GM19035 (cell line): ENCODE data around the gene SINHCAF.
"Not testable (repeated sequence)": the region's sequence is repeated elsewhere in the genome, so short reads cannot be mapped to it uniquely, and the experiment has no call there.

Source experiments
- ATAC-seq: cut with Tn5 transposase; IDR thresholded peaks from one replicate; pipeline ENCODE4 v1.9.1; 2021; ENCODE audit not compliant: unreplicated experiment

Gene SINHCAF

GRCh38 chr12:31310488-31310887 lies 15.5 kb downstream of the SINHCAF start:
- ATAC-seq: no peak

GRCh38 chr12:31309279-31309678 lies 16.7 kb downstream of the SINHCAF start:
- ATAC-seq: no peak

GRCh38 chr12:31308116-31308515 lies 17.8 kb downstream of the SINHCAF start:
- no peak for ATAC-seq

GRCh38 chr12:31306866-31307265 lies 19.1 kb downstream of the SINHCAF start:
- no peak for ATAC-seq

GRCh38 chr12:31303466-31303865 lies 22.5 kb downstream of the SINHCAF start:
- no peak for ATAC-seq

DNA sequence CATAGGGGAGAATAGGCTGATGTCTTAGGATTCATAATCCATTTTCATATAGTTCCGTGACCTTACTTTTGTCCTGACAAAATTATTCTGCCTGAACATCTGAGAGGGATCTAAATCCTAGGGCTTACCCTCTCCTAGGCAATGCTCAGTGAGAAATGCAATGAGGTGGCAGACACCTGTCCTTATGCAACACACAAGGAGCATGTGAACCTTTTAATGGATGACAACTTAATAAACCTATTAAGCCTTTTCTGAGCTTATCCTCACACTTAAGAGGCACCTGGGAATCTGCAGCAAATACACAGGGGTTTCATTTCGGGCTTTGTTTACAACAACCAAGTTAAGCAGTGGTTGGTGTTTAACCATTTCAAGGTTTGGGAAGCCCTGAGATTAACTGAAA lies 24.6 kb downstream of the SINHCAF start:
- ATAC-seq: no peak

GRCh38 chr12:31300783-31301182 lies 25.2 kb downstream of the SINHCAF start:
- no peak for ATAC-seq

- no peak for ATAC-seq
These were observed 25.6 kb downstream of the SINHCAF start for GRCh38 chr12:31300341-31300740.

GRCh38 chr12:31298922-31299321 lies 27.0 kb downstream of the SINHCAF start:
- peak; percentile 17 for ATAC-seq

DNA sequence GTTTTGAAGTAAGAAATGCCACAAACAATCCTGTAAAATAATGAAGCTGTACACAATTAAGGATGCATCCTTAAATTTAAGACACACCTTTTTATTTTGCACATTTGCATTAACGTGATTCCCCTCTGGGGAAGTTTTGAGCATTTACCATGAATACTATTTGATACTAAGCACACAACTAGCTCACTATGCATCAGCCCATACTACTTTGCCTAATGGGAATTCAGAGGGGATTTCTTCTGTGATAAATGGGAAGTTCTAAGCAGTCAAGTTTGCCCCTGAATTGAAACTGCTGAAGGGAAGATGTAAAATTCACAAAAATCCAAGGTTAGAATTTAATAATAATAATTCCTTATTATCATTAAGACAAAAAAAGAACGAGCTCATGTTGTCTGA lies 27.4 kb downstream of the SINHCAF start:
- peak; percentile 37 for ATAC-seq

DNA sequence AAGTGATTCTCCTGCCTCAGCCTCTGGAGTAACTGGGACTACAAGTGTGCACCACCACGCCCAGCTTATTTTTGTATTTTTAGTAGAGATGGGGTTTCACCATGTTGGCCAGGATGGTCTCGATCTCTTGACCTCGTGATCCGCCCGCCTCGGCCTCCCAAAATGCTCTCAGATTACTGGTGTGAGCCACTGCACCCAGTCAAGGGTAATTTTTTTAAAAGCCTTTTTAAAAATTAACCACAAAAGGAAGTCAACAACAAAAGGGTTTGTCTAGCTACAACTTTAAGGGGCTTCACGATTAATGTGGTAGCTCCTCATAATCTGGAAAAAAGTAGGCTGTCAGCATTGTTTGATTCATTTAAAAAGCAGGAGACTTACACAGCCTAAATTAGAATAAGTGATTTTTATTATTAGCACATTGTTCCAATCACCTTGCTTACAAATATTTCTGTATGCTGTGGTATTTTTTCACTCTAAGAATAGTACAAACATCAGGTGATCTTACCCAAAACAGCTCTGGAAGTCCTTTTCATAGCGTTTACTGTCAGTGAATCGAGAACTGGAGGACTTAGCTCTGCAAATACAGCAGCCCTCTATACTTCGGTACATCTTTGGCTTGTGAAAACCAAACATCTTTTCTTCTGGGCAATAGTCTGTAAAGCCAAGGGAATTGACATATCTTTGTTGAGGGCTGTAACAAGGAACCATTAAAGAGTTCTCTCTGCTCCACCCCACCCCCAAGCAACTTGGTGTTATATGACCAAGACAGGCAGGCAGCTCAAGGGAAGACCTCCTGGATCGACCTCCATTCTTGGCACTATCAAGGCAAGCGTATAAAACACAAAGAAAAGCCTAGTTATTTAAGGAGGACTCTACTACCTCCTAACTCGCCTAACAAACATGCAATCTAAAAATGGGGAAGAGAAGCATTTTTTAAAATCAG lies 28.1 kb downstream of the SINHCAF start:
- ATAC-seq: peak; percentile 60

DNA sequence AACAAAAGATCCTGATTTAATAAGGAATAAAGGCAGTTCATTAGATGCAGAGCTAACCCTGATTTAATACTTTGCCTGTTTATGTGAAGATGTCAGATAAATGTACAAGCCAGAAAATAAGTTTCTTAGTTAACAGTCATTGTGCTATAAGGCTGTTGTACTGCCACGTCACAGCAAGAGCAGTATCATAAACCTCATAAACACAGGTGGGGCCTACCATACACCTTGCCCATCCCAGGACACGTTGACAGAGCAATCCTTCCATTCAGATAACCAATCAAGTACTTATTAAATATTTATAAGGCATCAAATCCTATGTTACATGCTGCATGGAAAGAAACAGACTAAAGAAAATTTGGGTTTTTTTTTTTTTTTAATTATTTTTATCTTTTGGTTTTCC lies 36.5 kb downstream of the SINHCAF start:
- no peak for ATAC-seq

GRCh38 chr12:31288381-31288780 lies 37.6 kb downstream of the SINHCAF start:
- no peak for ATAC-seq

GRCh38 chr12:31280183-31280582 lies 45.8 kb downstream of the SINHCAF start:
- ATAC-seq: no peak

DNA sequence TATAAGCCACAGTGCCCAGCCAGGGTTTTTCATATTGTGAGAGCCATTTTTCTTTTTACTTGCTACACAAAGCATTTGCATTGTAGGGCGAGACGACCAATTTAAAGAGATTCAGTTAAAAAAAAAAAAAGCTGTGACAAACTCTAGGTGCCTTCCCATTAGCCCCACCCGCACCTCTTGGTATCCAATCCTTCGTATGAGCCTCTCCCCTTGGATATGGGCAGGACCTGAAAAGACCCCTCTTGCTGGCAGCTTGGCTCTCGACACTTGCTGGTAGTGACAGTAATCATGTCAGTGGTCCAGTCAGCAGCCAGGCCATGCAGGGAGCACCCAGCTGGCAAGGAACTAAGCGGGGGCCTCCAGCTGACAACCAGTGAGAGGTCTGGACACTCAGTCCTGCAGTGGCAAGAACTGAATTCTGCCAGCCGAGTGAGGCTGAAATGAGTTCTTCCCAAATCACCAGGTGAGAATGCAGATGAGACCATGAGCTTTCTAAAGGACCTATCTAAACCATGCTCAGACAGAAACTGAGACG lies 46.5 kb downstream of the SINHCAF start:
- no peak for ATAC-seq

DNA sequence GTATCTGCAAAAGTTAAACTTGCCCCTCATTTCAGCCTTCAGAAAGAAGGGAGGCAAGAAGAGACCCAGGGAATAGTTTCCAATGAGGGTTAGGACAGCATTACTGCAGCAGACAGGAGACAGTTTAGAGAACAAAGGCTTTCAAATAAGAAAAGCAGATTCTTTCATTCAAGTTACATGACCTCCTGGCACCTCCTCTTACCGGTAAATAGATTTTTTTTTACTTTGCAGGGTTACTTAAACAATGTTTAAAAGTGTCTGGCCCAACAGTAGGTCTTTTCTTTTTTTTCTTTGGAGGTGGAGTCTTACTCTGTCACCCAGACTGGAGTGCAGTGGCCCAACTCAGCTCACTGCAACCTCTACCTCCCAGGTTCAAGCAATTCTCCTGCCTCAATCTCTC lies 47.1 kb downstream of the SINHCAF start:
- ATAC-seq: no peak

DNA sequence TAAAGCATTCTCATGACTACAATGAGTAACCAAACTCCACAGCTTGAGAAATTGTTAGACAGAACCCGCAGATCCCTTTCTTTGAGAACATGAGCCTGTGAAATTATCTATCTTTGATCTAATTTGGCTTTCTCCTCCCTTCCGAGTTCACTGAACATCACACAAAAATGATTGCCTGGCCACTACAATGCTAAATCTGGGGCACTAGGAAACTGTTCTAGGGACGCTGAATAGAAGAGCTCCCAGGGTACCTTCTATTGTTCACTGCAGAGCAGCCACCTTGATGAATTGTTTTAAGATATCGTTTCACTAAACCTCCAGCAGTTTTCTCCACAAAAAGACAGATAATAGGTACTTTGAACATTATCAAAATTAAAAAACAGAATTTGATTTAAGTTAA lies 47.5 kb downstream of the SINHCAF start:
- no peak for ATAC-seq

DNA sequence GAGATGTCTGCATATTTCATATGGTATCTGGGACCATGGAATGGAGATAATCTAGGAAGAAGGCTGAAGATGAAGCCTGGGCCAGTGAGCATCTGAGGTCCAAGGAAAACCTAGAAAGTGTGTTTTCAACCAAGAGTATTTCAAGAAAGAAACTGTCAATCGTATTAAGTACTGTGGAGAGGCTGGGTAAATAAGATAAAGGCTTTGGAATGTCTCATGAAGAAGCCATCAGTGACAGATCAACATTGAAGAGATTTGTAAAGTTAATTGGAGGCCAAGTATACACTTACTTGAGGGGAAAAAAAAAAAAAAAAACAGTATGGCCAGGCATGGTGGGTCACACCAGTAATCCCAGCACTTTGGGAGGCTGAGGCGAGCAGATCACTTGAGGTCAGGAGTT lies 48.9 kb downstream of the SINHCAF start:
- no peak for ATAC-seq

- ATAC-seq: no peak
These were observed 50.5 kb downstream of the SINHCAF start for GRCh38 chr12:31275491-31275890.

DNA sequence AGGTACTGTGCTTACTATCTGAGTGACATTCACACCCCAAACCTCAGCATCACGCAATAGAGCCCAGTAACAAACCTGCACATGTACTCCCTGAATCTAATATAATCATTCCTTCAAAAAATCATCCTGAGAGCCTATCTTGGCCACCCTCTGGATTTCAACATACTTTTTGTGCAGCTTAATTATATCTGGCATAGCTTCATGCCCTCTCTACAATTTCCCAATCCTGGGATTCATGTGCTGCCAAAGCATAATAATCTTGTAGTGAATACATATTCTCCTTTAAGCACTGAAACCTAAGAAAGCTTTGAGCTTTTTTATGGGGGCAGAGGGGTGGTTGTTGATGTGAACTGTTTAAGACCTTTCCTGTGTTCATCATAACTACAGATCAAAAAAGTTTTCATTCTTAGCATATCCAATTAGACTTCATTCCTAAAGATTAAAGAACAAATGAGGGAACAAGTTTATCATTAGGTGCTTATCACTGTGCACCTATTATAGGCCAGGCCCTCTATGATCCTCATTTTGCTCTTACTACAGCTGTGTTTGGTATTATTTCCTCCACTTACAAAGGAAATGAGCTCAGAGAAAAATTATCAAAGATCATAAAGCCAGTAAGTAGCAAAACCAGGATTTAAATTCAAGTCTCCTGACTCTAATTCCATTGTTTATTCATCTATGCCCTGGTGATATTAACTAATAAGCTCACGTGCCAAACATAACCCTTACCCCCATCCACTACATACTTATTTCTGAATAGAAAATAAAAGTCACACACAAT lies 51.2 kb downstream of the SINHCAF start:
- ATAC-seq: no peak

DNA sequence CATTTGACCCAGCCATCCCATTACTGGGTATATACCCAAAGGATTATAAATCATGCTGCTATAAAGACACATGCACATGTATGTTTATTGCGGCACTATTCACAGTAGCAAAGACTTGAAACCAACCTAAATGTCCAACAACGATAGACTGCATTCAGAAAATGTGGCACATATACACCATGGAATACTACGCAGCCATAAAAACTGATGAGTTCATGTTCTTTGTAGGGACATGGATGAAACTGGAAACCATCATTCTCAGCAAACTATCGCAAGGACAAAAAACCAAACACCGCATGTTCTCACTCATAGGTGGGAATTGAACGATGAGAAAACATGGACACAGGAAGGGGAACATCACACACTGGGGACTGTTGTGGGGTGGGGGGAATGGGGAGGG lies 52.2 kb downstream of the SINHCAF start:
- ATAC-seq: not testable (repeated sequence)
